Measurements from ENCODE around the gene HES7.

Gene HES7

DNA sequence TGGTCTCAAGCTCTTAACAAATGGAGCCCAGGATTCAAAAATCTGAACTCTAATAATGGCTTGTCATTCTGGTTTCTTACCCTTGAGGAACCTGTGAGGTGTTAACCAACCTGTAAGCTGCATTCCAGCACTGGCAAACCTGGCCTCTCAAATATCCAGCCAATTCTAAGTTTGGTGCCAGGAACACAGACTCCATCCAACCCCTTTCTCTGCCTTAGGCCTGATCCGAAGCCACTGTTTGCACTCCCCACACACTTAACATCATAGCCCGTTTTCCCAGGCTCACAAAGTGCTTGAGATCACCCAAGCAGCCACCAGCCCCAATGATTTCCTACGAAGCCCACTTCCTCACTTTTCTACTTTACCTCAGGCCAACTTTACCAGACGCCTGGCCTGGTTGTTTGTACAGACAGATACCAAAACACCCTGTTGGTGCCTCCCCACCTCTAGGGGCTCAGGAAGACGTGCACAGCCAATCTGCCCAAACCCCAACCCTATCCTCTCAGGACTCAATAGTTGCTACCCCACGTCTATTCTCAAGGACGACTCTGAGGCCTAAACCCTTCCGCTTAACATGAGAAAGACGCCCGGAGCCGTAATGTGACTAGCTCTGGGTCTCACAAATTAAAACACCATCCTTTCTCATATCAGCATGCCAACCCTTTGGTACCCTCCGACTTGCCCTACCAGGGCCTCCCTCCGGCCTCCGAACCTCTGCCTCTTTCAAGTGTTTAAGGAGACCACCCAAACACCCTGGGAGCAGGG lies 31.5 kb upstream of the HES7 start:
- no peak for DNase-seq

DNA sequence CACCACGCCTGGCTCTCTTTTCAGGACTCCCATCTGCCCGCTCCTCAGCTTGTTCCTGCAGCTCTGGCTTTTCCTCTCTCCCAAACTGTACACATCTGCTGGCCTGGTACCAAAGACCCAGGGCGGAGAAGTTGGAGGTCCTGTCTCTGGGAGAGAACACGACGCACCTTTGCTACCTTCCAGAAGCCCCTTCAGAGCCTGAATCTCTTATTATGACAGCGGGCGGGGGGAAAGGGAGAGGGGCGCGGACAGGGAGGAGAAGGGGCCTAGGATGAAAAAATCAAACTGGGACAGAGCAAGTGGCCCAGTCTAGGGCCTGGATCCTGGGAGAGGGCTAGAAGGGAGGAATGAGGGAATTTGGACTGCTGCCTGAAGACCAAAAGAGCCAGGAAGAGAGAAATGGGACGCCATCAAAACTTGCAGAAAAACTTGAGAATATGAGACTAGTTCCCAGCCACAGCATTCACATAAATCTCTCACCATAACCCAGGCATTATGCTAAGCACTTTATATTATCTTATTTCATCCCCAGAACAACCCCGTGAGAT lies 30.8 kb upstream of the HES7 start:
- no peak for DNase-seq

DNA sequence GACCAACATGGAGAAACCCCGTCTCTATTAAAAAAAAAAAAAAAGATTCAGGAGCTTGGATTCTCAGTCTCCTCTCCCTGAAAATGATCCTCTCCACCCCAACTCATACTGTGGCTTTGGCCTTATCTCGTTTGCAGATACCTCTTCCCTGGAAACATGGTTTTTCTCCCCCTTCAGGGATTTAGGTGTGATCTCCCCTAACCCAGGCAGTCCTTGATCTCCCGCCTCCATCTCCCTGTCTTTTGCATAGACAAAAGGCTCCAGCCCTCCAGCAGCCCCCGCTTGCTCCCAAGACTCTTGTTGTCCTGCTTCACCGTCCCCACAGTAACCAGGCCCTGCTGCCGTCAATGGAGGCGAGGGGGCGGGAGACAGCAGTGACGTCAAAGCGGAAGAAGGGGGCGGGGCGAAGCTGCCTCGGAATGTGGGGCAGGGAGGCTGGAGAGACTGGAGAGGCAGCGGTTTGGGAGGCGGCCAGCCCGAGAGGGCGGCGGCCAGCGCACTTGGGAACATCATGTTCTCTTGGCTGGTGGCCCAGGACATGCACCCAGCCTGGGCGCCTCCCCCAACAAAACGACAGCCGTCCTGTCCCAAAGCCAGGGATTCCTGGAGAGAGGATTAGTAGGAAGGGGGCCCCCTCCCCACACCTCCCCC lies 30.2 kb upstream of the HES7 start:
- peak; percentile 88 for DNase-seq

DNA sequence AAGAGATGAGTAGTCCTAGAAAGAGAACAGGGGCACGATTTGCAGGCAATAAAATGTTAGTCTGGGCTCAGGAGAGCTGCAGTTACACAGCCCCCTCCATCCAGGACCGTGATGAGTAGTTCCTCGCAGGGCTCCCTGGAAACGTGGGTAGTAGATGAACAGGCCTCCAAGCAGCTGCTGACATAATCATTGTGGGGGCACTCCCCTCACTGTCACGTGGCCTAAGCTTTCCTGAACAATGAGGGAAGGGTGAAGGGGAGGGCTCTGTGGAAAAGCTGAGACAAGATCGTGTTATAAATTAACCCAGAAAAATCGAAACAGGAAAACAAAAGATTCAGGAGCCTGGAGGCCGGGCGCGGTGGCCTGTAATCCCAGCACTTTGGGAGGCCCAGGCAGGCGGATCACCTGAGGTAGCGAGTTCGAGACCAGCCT lies 29.6 kb upstream of the HES7 start:
- peak; percentile 58 for DNase-seq

DNA sequence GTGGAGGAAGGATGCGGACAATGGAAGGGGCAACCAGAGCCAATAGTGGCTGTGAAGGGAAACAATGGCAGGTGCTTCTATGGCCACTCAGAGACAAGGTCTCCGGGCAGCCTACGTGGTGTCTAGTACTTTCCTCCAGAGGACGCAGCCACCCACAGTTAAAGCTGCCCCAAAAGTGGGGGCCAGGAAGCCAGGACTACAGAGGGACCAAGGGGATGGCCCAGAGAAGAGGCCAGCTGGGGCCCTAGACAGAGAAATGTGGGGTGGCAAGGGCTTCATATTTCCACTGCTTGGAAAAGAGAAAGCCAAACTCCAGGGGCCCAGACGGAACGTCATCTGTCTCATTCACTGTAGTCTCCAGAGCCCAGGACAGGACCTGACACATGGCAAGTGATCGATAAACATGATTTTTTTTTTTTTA lies 29.1 kb upstream of the HES7 start:
- no peak for DNase-seq

DNA sequence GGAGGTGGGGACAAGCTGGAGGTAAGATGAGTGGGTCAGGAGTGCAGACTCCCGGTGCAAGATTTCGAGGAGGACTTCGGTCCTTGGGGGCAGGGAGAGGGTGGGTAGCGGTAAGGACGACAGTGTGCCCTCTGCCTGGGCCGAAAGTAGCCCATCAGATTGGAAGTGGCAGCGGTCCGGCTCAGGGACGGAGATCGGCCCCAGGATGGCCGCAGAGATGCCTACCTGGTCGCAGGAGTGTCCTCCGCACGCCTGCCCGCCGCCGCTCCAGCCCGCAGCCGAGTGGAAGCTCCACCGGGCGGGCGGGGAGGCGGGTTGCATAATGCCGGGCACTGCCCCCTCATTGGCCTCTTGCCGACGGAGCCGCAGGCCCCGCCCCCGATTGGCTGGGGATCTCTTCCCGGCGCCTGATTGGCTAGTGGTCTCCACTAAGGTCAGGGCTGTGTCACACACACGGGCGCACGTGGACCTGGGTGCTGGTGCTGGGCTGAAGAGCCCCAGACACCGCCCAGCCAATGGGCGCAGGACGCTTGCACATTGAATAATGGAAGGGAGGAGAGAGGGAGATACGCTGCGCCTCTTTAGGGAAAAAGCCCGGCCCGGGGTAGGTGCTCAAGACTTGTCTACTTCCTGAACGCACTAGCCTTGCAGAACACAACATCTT lies 28.3 kb upstream of the HES7 start, which contains the start of gene PER1:
TSS of gene PER1 (minus strand) at position 293 of the 664 bp plus-strand sequence. CDS start 1,698 bp downstream, outside the sequence.
- DNase-seq: peak; percentile 71

DNA sequence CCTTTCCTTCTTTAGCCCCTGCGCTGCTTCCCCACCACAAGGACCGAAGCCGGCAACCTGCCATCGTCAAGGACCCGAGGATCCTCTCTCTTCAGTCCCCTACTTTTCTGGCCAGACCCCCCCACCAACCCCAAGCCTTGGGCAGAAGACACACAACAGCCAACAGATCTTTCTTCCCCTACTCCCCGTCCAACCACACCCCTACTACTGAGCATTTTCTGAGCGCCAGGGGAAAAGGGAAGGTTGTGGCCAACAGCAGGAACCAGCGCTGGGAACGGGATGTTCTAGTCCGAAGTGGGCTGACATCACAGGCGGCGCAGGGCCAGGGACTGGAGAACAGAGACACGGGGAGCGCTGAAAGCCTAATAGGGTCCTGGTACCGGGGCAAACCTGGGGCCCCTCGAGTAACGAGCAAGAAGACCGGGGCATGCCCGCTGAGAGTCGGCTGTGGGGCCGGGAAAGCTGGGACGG lies 27.8 kb upstream of the HES7 start:
- no peak for DNase-seq

DNA sequence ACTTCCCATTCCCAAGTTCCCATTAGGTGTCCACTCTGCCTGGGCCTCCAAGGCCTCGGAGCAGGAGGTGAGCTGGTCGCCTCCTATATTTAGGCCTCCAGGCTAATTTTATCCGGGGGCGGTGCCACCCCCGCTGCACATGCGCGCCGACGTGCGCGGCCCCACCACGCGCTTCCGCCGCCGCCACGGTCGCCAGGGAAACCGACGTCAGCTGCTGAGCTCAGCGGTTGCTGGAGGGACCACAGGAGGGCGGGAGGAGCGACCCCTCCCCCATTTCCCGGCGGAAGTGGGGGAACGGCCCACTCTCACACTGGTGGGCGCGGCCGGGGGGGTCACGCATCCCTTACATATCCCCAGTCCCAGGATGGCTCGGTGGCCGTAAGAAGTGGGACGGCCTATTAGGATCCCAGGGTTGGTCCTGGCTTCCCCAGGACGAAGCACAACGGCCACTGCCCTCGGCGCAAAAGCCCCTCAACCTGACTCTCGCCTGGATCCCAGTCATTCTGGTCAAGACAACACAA lies 27.3 kb upstream of the HES7 start:
- DNase-seq: peak; percentile 44

DNA sequence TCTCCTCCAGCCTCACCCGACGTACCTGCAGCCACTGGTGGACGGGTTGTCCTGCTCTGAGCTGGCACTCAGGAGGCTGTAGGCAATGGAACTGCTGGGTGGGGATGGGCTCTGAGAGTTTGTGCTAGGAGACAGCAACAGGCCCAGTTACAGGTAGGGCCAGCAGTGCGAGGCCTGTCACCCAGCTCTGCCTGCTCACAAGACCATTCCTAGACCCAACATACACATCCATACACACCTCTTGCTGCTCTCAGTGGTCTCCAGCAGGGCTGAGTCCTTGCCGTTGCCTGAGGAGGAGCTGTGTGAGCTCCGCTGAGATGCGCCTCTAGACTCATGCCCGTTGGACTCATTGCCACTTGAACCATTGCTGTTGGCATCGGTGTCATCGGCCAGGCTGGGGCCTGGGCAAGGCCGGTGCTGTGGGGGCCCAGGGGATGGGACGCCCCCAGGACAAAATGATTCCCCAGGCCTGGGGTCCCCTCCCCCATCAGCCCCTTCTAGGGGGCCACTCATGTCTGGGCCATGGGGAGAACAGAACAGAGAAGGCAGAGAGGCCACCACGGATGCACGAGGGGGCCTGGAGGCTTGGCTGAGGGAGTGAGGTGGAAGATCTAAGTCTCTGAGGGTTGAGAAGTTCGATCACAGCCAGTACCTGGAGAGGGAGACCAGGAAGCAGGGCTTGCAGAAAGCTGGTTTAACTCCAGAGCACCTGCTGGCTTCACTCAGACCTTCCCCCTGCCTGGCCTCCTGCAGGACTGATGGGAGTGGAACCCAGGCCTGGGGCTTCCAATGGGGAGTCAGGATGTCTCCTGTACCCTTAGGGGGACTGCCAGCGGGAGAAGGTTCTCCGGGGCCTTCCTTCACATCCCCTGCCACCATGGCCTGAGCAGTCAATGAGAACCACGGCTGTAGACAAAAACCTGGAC lies 26.6 kb upstream of the HES7 start:
- DNase-seq: no peak

DNA sequence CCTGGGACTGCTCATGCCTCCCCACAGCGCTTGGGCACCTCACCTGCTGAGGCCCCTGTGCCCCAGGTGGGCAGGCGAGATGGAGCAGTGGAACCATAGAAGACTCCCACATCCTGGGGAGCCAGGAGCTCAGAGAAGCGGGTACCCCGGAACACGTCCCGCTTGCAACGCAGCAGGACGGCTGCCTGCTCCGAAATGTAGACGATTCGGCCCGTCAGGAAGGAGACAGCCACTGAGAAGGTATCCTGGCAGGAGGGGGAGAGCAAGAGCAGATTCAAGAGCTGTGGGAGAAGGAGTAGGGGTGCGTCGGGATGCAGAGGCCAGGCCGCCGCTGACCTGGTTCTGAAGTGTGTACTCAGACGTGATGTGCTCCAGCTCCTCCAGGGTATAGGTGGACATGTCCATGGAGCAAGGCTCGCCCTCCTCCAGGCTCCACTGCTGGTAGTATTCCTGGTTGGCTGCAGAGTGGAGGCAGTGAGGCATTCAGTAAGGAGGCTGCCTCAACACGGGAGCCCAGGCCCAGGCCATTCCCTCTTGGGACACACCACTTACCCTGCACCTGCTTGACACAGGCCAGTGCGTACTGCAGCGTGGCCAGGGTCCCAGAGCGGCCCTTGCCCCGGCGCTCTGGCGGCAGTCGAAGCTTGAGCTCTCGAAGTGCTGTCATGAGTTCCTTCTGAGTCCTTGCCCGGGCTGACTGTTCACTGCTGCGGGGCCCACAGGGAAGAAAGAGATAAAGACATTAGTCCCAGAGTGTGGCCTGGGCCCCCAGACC lies 25.7 kb upstream of the HES7 start:
- no peak for DNase-seq

DNA sequence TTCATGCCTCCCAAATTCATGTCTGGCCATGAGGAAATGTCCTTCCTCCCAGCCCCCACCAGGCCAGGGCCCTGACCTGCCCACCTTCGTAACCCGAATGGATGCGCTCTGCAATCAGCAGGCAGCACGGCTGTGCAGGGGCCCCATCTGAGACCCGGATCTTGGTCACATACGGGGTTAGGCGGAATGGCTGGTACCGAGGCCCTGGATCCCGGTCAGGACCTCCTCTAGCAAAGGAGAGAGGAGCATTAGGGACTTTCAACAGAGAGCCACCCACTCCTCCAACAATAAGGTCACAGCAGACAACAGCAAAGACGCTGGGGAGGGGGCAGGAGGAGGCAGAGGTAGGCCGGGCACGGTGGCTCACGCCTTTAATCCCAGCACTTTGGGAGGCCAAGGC lies 24.7 kb upstream of the HES7 start:
- DNase-seq: no peak

DNA sequence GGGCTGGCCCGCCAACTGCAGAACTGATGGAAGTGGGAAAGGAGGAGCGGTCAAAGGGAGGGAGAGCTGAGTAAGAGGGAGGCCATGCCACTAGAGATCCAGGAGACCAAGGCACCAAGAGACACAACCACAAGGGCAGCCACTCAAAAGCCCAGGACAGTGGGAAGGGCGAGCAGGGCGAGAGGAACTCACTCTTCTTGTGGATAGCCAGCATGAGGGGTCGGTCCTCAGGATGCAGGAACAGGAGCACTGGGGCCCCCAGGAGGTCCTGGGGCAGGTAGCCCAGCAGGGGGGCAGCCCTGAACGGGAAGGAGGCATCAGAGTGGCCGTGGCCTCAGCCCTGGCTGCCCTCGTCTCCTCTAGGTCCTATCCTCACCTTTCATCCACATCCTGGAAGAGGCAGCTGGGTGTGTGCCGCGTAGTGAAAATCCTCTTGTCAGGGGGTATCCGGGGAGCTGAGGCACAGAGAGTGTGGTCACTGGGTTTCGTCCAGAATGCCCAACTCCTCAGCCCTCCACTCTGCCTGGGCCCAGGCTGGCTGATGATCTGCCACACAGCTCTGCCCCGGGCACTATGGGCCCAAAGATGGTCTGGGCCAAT lies 24.0 kb upstream of the HES7 start:
- DNase-seq: no peak

DNA sequence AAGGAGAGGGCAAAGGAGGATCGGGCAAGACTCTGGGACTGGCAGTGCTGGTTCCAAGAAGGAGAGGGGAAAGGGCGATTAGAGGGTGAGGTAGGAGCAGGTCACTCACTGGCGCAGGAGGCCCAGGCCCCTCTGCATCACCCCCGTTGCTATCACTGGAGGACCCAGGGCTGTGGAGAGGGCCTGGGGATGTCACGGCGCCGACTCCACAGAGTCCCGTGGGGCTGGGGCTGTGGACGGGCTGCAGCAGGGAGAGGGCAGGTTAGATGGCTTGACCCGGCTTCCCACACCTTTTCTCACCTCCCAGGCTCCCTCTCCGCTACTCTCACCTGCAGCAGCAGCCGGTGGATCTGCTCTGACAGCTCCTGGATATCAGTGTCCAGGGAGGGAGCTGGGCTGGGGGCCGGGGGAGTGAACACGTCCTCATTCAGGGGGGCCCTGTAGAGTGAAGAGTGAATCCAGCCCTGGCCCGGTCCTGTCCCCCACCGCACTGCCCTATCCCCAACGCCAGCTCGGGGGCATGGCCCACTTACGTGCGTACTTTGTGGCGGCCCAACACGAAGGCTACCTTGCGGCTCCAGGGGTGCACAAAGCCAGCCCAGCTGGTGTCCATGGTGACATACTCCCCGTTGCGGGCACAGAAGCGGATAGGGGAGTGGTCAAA lies 23.4 kb upstream of the HES7 start:
- no peak for DNase-seq

DNA sequence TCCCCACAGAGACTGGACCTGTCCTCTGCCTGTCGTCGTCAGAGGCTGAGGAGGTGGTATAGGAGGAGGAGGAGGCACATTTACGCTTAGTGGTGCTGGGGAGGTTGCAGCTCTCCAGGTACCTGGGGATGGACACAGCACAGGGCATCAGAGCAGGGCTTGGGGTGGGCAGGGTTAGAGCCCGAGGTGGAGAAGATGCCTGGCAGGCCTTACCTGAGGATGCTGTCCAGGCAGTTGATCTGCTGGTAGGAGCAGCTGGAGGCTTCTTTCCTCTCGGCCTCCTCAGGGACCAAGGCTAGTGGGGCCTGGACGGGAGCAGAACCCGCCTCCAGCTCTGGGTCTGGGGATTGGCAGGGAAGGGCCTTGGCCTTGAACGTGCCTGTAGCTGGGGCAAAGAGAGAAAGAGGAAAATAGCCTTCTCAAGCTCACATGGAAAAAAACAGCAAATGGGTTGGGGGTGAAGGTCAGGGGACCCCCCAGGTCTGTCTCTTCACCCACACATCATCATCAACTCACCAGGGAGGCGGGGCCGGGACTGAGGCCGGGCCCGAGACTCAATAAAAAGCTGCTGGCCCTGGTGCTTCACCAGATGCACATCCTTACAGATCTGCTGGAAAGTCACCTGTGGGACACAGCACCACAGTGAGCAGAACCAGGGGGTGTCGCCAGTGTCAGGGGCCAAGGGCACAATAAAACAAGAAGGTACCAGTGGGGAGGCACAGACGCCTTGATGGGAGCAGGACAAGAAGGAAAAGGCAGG lies 22.7 kb upstream of the HES7 start:
- DNase-seq: no peak

DNA sequence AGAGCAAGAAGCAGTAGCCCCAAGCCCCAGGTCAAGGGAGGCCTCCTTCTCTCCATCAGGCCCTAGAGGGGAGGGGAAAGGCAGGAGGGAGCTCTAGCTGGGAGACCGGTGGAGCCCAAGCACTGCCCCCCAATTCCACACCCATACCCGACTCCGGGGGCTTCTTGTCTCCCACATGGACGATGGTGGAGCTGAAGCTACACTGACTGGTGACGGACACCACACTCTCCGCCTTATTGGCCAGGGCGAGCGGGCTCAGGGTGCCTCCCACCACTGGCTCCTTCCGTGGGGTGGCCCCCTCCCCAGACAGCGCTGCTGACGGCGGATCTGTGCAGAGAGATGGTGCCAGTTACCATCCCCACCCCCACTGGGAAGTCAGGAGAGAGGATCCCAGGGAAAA lies 21.9 kb upstream of the HES7 start:
- no peak for DNase-seq

DNA sequence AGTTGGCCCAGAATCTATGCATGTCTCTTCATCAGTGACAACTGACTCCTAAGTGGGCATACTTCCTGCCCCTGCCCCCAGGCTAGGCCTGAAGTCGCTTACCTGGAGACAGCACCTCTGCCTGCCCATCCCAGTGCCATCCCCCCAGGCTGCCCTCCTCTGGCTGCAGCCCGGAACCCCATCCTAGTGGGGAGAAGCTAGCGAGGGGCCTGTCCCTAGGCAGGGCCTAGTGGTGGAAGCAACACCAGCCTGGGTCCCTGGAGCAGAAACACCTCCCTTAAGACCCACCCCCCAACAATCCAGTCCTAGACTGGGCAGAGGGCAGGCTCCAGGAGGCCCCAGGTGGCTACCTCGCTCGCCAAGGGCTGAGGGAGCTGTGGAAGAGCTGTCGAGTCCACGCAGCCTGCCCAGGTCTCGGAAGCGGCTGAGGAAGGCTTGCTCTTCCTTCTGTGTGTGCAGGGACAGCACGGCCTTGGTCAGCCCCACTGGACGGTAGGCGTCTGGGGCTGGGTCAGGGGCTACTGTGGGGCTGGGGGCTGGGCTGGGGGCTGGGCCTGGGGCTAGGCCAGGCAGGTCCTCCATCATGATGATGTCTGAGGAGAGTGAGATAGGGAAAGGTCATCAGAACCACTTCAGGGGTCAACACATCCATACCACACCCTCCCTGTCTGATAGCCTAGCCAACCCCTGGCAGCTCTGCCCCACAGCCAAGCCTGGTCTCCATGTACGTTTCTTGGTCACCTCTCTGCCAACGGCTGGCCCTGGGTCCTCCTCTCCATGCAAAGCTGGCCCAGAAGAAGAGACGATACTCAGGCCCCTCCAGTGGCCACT lies 20.7 kb upstream of the HES7 start:
- no peak for DNase-seq

DNA sequence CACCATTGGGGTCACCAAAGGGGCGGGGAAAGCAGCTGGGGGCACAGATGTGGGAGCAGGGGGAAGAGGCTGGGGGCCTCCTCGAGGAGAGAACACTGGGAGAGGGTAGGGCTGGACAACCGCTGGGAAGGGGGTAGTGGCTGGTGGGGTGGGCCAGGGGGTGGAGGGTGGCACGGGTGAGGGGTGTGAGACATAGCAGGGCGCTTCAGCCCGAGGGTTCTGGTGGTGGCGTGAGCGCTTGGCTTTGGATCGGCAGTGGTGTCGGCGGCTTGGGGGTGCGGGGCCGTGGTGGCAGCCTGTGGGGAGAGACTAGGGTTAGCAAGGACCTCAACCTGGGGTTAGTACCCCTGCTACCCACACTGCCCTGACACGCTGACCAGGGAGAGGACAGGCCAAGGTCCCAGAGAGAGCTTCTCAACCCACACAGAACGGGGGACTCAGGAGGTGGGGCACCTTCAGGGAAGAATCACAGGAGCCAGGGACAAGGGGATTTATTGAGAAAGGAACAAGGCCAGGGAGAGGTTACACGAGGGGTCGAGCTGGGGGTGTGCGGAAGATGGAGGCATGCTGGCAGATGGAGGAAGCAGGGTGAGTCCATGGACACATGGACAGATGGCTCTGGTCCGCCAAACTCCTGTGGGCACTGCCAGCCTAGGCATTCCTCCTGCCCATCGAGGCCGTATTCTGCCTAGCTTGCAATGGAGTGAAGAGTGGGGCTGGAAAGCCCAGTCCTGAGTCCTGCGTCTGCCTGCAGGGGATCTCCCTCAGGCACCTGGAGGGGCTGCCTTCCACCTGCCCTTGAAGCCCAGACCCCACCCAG lies 19.9 kb upstream of the HES7 start:
- no peak for DNase-seq

All from GOT3 (cell line).